HCT116 (cell line): ENCODE measurements around the gene FAM171A1. TPM values are rescaled to one million over a fixed set of nuclear protein-coding genes. Genes with fewer than 3 reads are reported as not detected.

Source experiments
- ATAC-seq: fragments of 200-7000 bp; cut with Tn5 transposase; 2 replicates; pipeline ENCODE4 v1.9.1; 2020; ENCODE audit warnings: mild to moderate bottlenecking, moderate library complexity
- BruUV-seq: library from RNA; stranded (reverse); fragments of 400-500 nt; replicated peaks from 2 replicates; lab custom pipeline; 2021; lab: Mats Ljungman, UMichigan
- CTCF ChIA-PET: fragments of 300-600 bp; sonication (Branson Sonifier 250); formaldehyde crosslinking; loops from one replicate; lab custom pipeline; 2021; ENCODE audit warnings: antibody characterized with exemption; lab: Charles Lee
- POLR2A ChIA-PET: fragments of 300-600, 350-600 bp; sonication (Branson Sonifier 250); formaldehyde crosslinking; loops from one replicate; lab custom pipeline; 2021; ENCODE audit warnings: antibody characterized with exemption; lab: Charles Lee
- RAD21 ChIA-PET, 2 experiments: fragments of 300-600 bp; sonication (Branson Sonifier 250); formaldehyde crosslinking; loops; one replicate each; lab custom pipeline; 2023; ENCODE audit warnings: low total read pairs in 2 of 2; ENCODE audit not compliant: uncharacterized antibody in 2 of 2, unreplicated experiment in 2 of 2, low non-redundant PET in 1 of 2; lab: Charles Lee
- DNase-seq: peaks from one replicate; pipeline ENCODE4 v3.0.0-alpha.2; 2010; ENCODE audit warnings: low read depth, low spot score
- H2AFZ ChIP-seq: fragments of 200-600 bp; shearing (Covaris generic), sonication (generic); 2 replicates; pipeline ENCODE4 v1.6.1; 2017; ENCODE audit warnings: low read depth, mixed run types, mixed read lengths, antibody characterized with exemption, low read length; ENCODE audit not compliant: poor library complexity, severe bottlenecking
- H3K27ac ChIP-seq: 2 replicates; pipeline ENCODE4 v1.5.1; 2012; ENCODE audit warnings: low read depth, low read length
- H3K27me3 ChIP-seq: fragments of 200-600 bp; sonication (generic); 2 replicates; pipeline ENCODE4 v1.6.1; 2016; ENCODE audit warnings: mixed run types, low read length, mixed read lengths; ENCODE audit not compliant: insufficient read depth
- H3K36me3 ChIP-seq, 2 experiments: fragments of 200-500 bp in 1 of 2; fragments of 200-600 bp in 1 of 2; sonication (Bioruptor generic) in 1 of 2; sonication (generic) in 1 of 2; 2 replicates each; pipeline versions ENCODE4 v1.5.1 to v1.6.1; 2014 to 2016; ENCODE audit warnings: low read length in 2 of 2, inconsistent platforms in 1 of 2, mixed read lengths in 1 of 2, mixed run types in 1 of 2; ENCODE audit not compliant: insufficient read depth in 2 of 2, control insufficient read depth in 1 of 2
- H3K4me1 ChIP-seq, 2 experiments: fragments of 200-600 bp in 1 of 2; sonication (generic) in 1 of 2; 2 replicates each; pipeline versions ENCODE4 v1.5.1 to v1.6.1; 2012 to 2017; ENCODE audit warnings: low read length in 2 of 2, inconsistent platforms in 1 of 2, mild to moderate bottlenecking in 1 of 2, mixed read lengths in 1 of 2, mixed run types in 1 of 2, moderate library complexity in 1 of 2; ENCODE audit not compliant: insufficient read depth in 2 of 2, control insufficient read depth in 1 of 2
- H3K4me2 ChIP-seq: fragments of 200-600 bp; sonication (generic); 2 replicates; pipeline ENCODE4 v1.6.1; 2017; ENCODE audit warnings: mixed run types, low read length, mixed read lengths
- H3K4me3 ChIP-seq, 2 experiments: fragments of 200-600 bp in 1 of 2; sonication (generic) in 1 of 2; replicated peaks in 1 of 2; 2 replicates each; pipeline ENCODE4 v1.5.1; 2011 to 2016; ENCODE audit warnings: low read length in 2 of 2, control low read depth in 1 of 2, low read depth in 1 of 2, mild to moderate bottlenecking in 1 of 2, mixed read lengths in 1 of 2, mixed run types in 1 of 2
- H3K79me2 ChIP-seq: fragments of 200-600 bp; sonication (generic); 2 replicates; pipeline ENCODE4 v1.6.1; 2017; ENCODE audit warnings: mild to moderate bottlenecking, mixed run types, low read length, moderate library complexity, mixed read lengths; ENCODE audit not compliant: insufficient read depth
- H3K9ac ChIP-seq: fragments of 200-600 bp; sonication (generic); 2 replicates; pipeline ENCODE4 v1.6.1; 2016; ENCODE audit warnings: low read length, mixed read lengths
- H3K9me2 ChIP-seq: fragments of 200-600 bp; sonication (generic), shearing (Covaris generic); 2 replicates; pipeline ENCODE4 v1.6.1; 2017; ENCODE audit warnings: mixed run types, mild to moderate bottlenecking, moderate library complexity; ENCODE audit not compliant: insufficient read depth
- H3K9me3 ChIP-seq, 2 experiments: fragments of 200-500 bp in 1 of 2; fragments of 200-600 bp in 1 of 2; sonication (Bioruptor generic) in 1 of 2; sonication (generic) in 1 of 2; 2 replicates each; pipeline ENCODE4 v1.6.1; 2014 to 2017; ENCODE audit warnings: low read length in 2 of 2, mixed read lengths in 2 of 2, inconsistent platforms in 1 of 2, low read depth in 1 of 2, mild to moderate bottlenecking in 1 of 2, mixed run types in 1 of 2, moderate library complexity in 1 of 2; ENCODE audit not compliant: control insufficient read depth in 1 of 2, insufficient read depth in 1 of 2
- H4K20me1 ChIP-seq: fragments of 200-600 bp; sonication (generic), shearing (Covaris generic); 2 replicates; pipeline ENCODE4 v1.6.1; 2017; ENCODE audit warnings: mixed run types, mild to moderate bottlenecking, moderate library complexity; ENCODE audit not compliant: insufficient read depth
- RAD21 ChIP-seq: IDR thresholded peaks from 2 replicates; pipeline ENCODE4 v1.6.1; 2012; ENCODE audit warnings: low read depth, mild to moderate bottlenecking
- REST ChIP-seq: IDR thresholded peaks from 2 replicates; pipeline ENCODE4 v1.6.1; 2012; ENCODE audit warnings: low read depth
- SRF ChIP-seq: IDR thresholded peaks from 2 replicates; pipeline ENCODE4 v1.6.1; 2012; ENCODE audit warnings: low read depth
- YY1 ChIP-seq: IDR thresholded peaks from 2 replicates; pipeline ENCODE4 v1.6.1; 2011; ENCODE audit warnings: low read length, low read depth, moderate library complexity, mild to moderate bottlenecking; ENCODE audit not compliant: insufficient replicate concordance; ENCODE audit errors: extremely low read depth
- ZBTB33 ChIP-seq: IDR thresholded peaks from 2 replicates; pipeline ENCODE4 v1.6.1; 2011; ENCODE audit warnings: mild to moderate bottlenecking, low read length, moderate library complexity; ENCODE audit not compliant: insufficient replicate concordance; ENCODE audit errors: extremely low read depth
- ZFX ChIP-seq: fragments of 450-650 bp; IDR thresholded peaks from 2 replicates; pipeline ENCODE4 v1.6.1; 2017
- intact Hi-C: fragments of 100-400 bp; cut with micrococcal nuclease; formaldehyde crosslinking; loops from 2 replicates; pipeline ENCODE4 v1.10.0; 2022
- total RNA-seq: library from RNA; stranded (reverse); gene quantifications from one replicate; pipeline ENCODE4 v1.2.1, GENCODE V29; 2021; ENCODE audit not compliant: unreplicated experiment

The FAM171A1 gene
- total RNA-seq, 1 experiment from 2014 or later, result 32.5 TPM

- TF ChIP-seq YY1, result no peak
- no peak for TF ChIP-seq SRF
- no peak for TF ChIP-seq ZBTB33
- TF ChIP-seq ZFX, result no peak
- no peak for TF ChIP-seq RAD21
Measured at GRCh38 chr10:15306735-15307280, 64.3 kb downstream of the FAM171A1 start (continued).

GRCh38 chr10:15305634-15306033, 65.5 kb downstream of the FAM171A1 start:
- TF ChIP-seq REST (no peak), YY1 (no peak), ZFX (no peak)
- no peak overlapping the region for H2AFZ ChIP-seq
- DNase-seq (no peak), ATAC-seq (no peak)
- H3K9me2 ChIP-seq, result no peaks in the 10 kb centered on the region
- no peak overlapping the region for H3K4me3 ChIP-seq
- H3K9ac ChIP-seq, result no peak overlapping the region
- H3K9me3 ChIP-seq, result no peaks in the 10 kb centered on the region
- intact Hi-C loops, result no loop called here
- H3K27me3 ChIP-seq, result no peaks in the 10 kb centered on the region
- no peaks in the 10 kb centered on the region for H4K20me1 ChIP-seq
- no peak overlapping the region for H3K4me2 ChIP-seq
- peaks cover 30% of the 10 kb centered on the region for H3K79me2 ChIP-seq
- no peaks in the 10 kb centered on the region for H3K36me3 ChIP-seq
- no TSS peak for BruUV-seq
- H3K4me1 ChIP-seq, result no peaks in the 10 kb centered on the region
- POLR2A ChIA-PET, result no interaction called here
- RAD21 ChIA-PET, result no interaction called here
- H3K27ac ChIP-seq, result no peak overlapping the region
- CTCF ChIA-PET, result no interaction called here
